Right cardiac atrium (tissue), 5 donors: ENCODE data around the gene TIAM1. TPM values are rescaled to one million over a fixed set of nuclear protein-coding genes. Genes with fewer than 3 reads are reported as not detected.

Experiments
- ATAC-seq, 2 donors: fragments of 200-7000 bp; cut with Tn5 transposase; one replicate each; pipeline versions ENCODE4 v1.8.0 to v1.9.1; 2020; ENCODE audit warnings: moderate library complexity in 2 of 2, mild to moderate bottlenecking in 1 of 2
- DNase-seq, 3 donors: peaks; one replicate each; pipeline ENCODE4 v3.0.0-alpha.2; 2020
- H3K27ac ChIP-seq: one replicate; pipeline ENCODE4 v1.5.1; 2013; ENCODE audit warnings: mild to moderate bottlenecking, low read length, control low read depth, moderate library complexity
- H3K27me3 ChIP-seq: one replicate; pipeline ENCODE4 v1.6.1; 2013; ENCODE audit not compliant: control insufficient read depth, insufficient read depth
- H3K4me1 ChIP-seq: one replicate; pipeline ENCODE4 v1.6.1; 2013; ENCODE audit warnings: low read length; ENCODE audit not compliant: control insufficient read depth, insufficient read depth
- H3K4me3 ChIP-seq: one replicate; pipeline ENCODE4 v1.5.1; 2013; ENCODE audit warnings: low read length, control low read depth
- H3K9me3 ChIP-seq: one replicate; pipeline ENCODE4 v1.6.1; 2013; ENCODE audit warnings: low read length; ENCODE audit not compliant: control insufficient read depth
- WGBS: extraction: QIAGEN DNeasy Blood & Tissue Kit; methylation state at CpG from one replicate; pipeline ENCODE4 v1.1.7; 2013; 5-methylcytosine and 5-hydroxymethylcytosine counted together
- intact Hi-C, 4 donors: fragments of 100-400 bp; cut with DNase I; formaldehyde crosslinking; loops; one replicate each; pipeline versions ENCODE4 v1.11.0 to v1.14.0; 2022 to 2023
- polyA plus RNA-seq: library from polyadenylated mRNA; stranded (reverse); fragments of 200-250 nt; gene quantifications from one replicate; pipeline ENCODE4 v1.2.3, GENCODE V29; 2013
- total RNA-seq, 4 donors: library from RNA; stranded (reverse); fragmentation: NEBNext Ultra II Directional; extraction: Animal tissue kit (Norgen Biotek cat#: 25700); gene quantifications; one replicate each; pipeline ENCODE4 v1.2.1, GENCODE V29; 2021
- donor health status: healthy with polysubstance abuse.
- donor health status: DM: no; HTN: yes; CAD: no.
- donor health status: DM: no; HTN: no; CAD: no.
- donor health status: DM: no; HTN: yes; CAD: no; lungs with severe emphysema.
- donor health status: DM: yes; HTN: yes; CAD: no.

Gene TIAM1
- total and polyA plus RNA-seq, 5 donors, result 3.9 to 13.9 (median 8.6) TPM

- Histone ChIP-seq H3K4me3 (no peak overlapping the region), H3K27ac (no peak overlapping the region), H3K4me1 (peaks cover 3% of the 10 kb centered on the region), H3K9me3 (no peaks in the 10 kb centered on the region), H3K27me3 (no peaks in the 10 kb centered on the region)
- WGBS, result 93% methylated on average over 2 of the region's 2 CpGs
- DNase-seq, result no peak
- ATAC-seq, result no peak
- intact Hi-C loops, result no loop called here
These were observed 56.9 kb downstream of the TIAM1 start for GRCh38 chr21:31287201-31287600.

- intact Hi-C loops, result no loop called here
- Histone ChIP-seq H3K27ac (no peak overlapping the region), H3K27me3 (no peaks in the 10 kb centered on the region), H3K9me3 (no peaks in the 10 kb centered on the region), H3K4me3 (no peak overlapping the region), H3K4me1 (peaks cover 4% of the 10 kb centered on the region)
- ATAC-seq (no peak), DNase-seq (no peak)
- 97% methylated on average over 1 of the region's 1 CpG for WGBS
These were observed 57.4 kb downstream of the TIAM1 start for GRCh38 chr21:31286621-31287020.

DNA sequence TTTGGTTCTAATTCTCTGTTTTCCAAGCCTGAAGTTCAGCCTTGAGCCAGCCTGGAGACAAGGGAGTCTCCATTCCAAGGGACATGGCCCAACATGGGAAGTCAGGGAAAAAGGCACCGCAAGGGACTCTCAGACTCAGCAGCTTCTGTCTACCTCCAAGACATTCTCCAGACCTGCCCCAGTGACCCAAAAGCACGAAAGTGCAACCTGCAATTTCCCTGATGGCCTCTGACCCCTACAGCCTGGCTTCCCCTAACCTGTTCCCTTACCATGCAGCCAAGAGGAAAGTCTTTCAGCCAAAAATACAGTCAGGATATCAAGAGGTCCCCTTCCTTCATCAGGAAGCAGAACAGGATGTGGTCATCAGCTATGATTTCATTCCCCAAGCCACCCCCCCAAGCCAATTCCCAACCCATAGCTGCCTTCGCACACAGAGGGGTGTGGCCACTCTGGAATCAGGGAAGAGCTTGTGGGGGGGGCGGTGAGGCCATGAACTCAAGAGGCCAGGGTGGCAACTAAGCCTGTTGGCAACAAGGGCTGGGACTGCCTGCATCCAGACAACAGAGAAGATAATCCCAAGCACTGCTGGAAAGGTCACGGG is 59.2 kb downstream of the TIAM1 start:
- intact Hi-C loops, result no loop called here

DNA sequence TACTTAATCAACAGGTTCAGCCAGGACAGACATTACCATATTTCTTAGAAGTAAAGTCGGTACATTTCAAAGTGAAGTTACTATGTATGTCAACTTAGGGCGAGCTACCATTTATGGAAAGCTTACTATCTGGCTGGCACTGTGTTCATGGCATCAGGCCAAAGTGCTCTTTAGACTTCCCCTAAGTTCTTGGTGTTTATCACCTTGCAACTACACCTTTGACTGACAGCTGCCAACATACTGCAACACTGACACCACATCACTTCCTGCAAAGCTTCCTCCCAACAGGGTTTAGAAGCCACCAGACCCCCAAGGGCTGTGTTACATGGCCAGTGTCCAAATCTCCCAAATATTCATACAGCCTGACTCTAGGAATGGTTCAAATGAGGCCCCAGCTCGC is 61.0 kb downstream of the TIAM1 start:
- H3K27me3 ChIP-seq, result no peaks in the 10 kb centered on the region
- intact Hi-C loops, result no loop called here
- no peaks in the 10 kb centered on the region for H3K9me3 ChIP-seq
- WGBS, result 65% methylated on average over 3 of the region's 3 CpGs
- DNase-seq (no peak), ATAC-seq (peak in 1 of 2 donors; percentile 12)
- peak overlapping the region; percentile 19 for H3K27ac ChIP-seq
- H3K4me1 ChIP-seq, result peaks cover 4% of the 10 kb centered on the region
- H3K4me3 ChIP-seq, result no peak overlapping the region

More for the DNA sequence above, 59.2 kb downstream of the TIAM1 start:
- no peak overlapping the region for H3K4me3 ChIP-seq
- no peaks in the 10 kb centered on the region for H3K27me3 ChIP-seq
- 81% methylated on average over 5 of the region's 5 CpGs for WGBS
- no peak overlapping the region for H3K27ac ChIP-seq
- ATAC-seq, result peak; percentile 15 to 68
- H3K9me3 ChIP-seq, result no peaks in the 10 kb centered on the region
- peak in 2 of 3 donors; percentile 39 to 65 for DNase-seq
- peaks cover 4% of the 10 kb centered on the region for H3K4me1 ChIP-seq

GRCh38 chr21:31282095-31282709 is 61.9 kb downstream of the TIAM1 start:
- H3K9me3 ChIP-seq, result no peaks in the 10 kb centered on the region
- intact Hi-C loops, result no loop called here
- peak; percentile 89 to 96 for ATAC-seq
- WGBS, result 39% methylated on average over 9 of the region's 9 CpGs
- H3K4me1 ChIP-seq, result peaks cover 4% of the 10 kb centered on the region
- H3K27ac ChIP-seq, result no peak overlapping the region
- H3K4me3 ChIP-seq, result no peak overlapping the region
- no peaks in the 10 kb centered on the region for H3K27me3 ChIP-seq
- DNase-seq, result peak; percentile 57 to 71 (median 58)

- 96% methylated on average over 1 of the region's 1 CpG for WGBS
- Histone ChIP-seq H3K27me3 (no peaks in the 10 kb centered on the region), H3K27ac (no peak overlapping the region), H3K4me1 (peaks cover 4% of the 10 kb centered on the region), H3K4me3 (no peak overlapping the region), H3K9me3 (no peaks in the 10 kb centered on the region)
- no peak for ATAC-seq
- intact Hi-C loops, result no loop called here
- DNase-seq, result no peak
These were observed 62.5 kb downstream of the TIAM1 start for GRCh38 chr21:31281561-31281960.

DNA sequence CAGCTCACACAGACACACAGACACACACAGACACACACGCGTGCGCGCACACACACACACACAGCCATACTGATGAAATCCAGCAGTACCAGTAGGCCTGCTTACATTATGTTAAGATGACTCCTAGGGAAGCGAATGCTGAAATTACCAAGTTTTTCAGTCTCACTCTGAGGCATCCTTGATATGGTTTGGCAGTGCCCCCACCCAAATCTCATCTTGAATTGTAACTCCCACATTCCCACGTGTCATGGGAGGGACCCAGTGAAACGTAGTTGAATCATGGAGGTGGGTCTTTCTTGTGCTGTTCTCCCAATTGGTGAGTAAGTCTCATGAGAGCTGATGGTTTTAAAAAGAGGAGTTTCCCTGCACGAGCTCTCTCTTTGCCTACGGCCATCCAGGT is 64.1 kb downstream of the TIAM1 start:
- H3K4me3 ChIP-seq, result no peak overlapping the region
- H3K27me3 ChIP-seq, result no peaks in the 10 kb centered on the region
- intact Hi-C loops, result no loop called here
- no peaks in the 10 kb centered on the region for H3K9me3 ChIP-seq
- H3K4me1 ChIP-seq, result peaks cover 4% of the 10 kb centered on the region
- no peak overlapping the region for H3K27ac ChIP-seq
- DNase-seq (no peak), ATAC-seq (no peak)
- 88% methylated on average over 9 of the region's 9 CpGs for WGBS

- WGBS, result 96% methylated on average over 8 of the region's 8 CpGs
- ATAC-seq, result no peak
These were observed 64.8 kb downstream of the TIAM1 start for GRCh38 chr21:31279214-31279613.

GRCh38 chr21:31278511-31279130 is 65.4 kb downstream of the TIAM1 start:
- H3K9me3 ChIP-seq, result no peaks in the 10 kb centered on the region
- peaks cover 4% of the 10 kb centered on the region for H3K4me1 ChIP-seq
- intact Hi-C loops, result no loop called here
- 91% methylated on average over 11 of the region's 11 CpGs for WGBS
- ATAC-seq, result no peak
- DNase-seq, result no peak
- H3K27ac ChIP-seq, result no peak overlapping the region
- no peaks in the 10 kb centered on the region for H3K27me3 ChIP-seq
- H3K4me3 ChIP-seq, result no peak overlapping the region

More at GRCh38 chr21:31279214-31279613, 64.8 kb downstream of the TIAM1 start:
- Histone ChIP-seq H3K27me3 (no peaks in the 10 kb centered on the region), H3K9me3 (no peaks in the 10 kb centered on the region), H3K27ac (no peak overlapping the region), H3K4me3 (no peak overlapping the region), H3K4me1 (peaks cover 4% of the 10 kb centered on the region)
- no peak for DNase-seq
- intact Hi-C loops, result no loop called here

DNA sequence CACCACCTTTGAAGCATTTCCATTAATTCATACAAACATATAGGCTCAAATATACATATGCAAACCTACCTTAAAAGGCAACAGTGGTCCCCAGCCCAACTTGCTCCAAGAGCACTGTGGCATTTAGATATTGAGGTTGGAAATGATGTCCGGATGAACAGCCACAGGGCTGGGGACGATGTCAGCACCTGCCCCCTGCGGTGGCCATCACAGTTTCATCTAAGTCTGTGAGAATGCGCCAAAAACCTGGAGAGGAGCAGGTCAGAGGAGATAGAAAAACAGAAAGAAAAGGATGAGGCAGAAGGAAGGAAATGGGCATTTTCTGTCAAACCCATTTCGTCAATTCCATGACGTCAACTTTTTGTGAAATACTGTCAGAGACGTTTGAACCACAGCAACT is 67.4 kb downstream of the TIAM1 start:
- no peaks in the 10 kb centered on the region for H3K9me3 ChIP-seq
- no peaks in the 10 kb centered on the region for H3K27me3 ChIP-seq
- intact Hi-C loops, result no loop called here
- DNase-seq (no peak), ATAC-seq (no peak)
- H3K4me3 ChIP-seq, result no peak overlapping the region
- H3K4me1 ChIP-seq, result no peaks in the 10 kb centered on the region
- 89% methylated on average over 7 of the region's 7 CpGs for WGBS
- H3K27ac ChIP-seq, result no peak overlapping the region

GRCh38 chr21:31275901-31276300 is 68.2 kb downstream of the TIAM1 start:
- Histone ChIP-seq H3K4me3 (no peak overlapping the region), H3K9me3 (no peaks in the 10 kb centered on the region), H3K27me3 (no peaks in the 10 kb centered on the region), H3K27ac (no peak overlapping the region), H3K4me1 (no peaks in the 10 kb centered on the region)
- no peak for DNase-seq
- ATAC-seq, result no peak
- 83% methylated on average over 6 of the region's 6 CpGs for WGBS
- intact Hi-C loops, result no loop called here
